Fibroblast of lung (primary cell): ENCODE measurements around the gene ASNSD1. TPM values are rescaled to one million over a fixed set of nuclear protein-coding genes. Genes with fewer than 3 reads are reported as not detected.

Source experiments
- DNase-seq, 2 donors: peaks; one replicate each; pipeline versions ENCODE4 v3.0.0 to v3.0.0-alpha.2; 2010; ENCODE audit warnings: low read depth in 2 of 2
- H2AFZ ChIP-seq: 2 replicates; pipeline ENCODE4 v1.5.1; 2012; ENCODE audit warnings: low read length, control low read depth, inconsistent platforms
- H3K27ac ChIP-seq: 2 replicates; pipeline ENCODE4 v1.5.1; 2011; ENCODE audit warnings: low read length, control low read depth; ENCODE audit not compliant: insufficient read depth
- H3K27me3 ChIP-seq: 2 replicates; pipeline ENCODE4 v1.5.1; 2011; ENCODE audit warnings: mild to moderate bottlenecking, low read length; ENCODE audit not compliant: control insufficient read depth, insufficient read depth
- H3K36me3 ChIP-seq: 2 replicates; pipeline ENCODE4 v1.5.1; 2011; ENCODE audit warnings: low read length; ENCODE audit not compliant: control insufficient read depth, insufficient read depth
- H3K4me1 ChIP-seq: 2 replicates; pipeline ENCODE4 v1.5.1; 2011; ENCODE audit warnings: low read length; ENCODE audit not compliant: control insufficient read depth, insufficient read depth; ENCODE audit errors: extremely low read depth
- H3K4me2 ChIP-seq: 2 replicates; pipeline ENCODE4 v1.5.1; 2011; ENCODE audit warnings: low read length, control low read depth; ENCODE audit not compliant: insufficient read depth; ENCODE audit errors: extremely low read depth
- H3K4me3 ChIP-seq, 4 experiments: fragments of 200-600 bp in 1 of 4; sonication (generic) in 1 of 4; replicated peaks in 1 of 4; 2 replicates each; pipeline ENCODE4 v1.5.1; 2011 to 2016; ENCODE audit warnings: low read length in 4 of 4, low read depth in 3 of 4, mild to moderate bottlenecking in 3 of 4, control low read depth in 2 of 4, inconsistent platforms in 1 of 4, mixed read lengths in 1 of 4; ENCODE audit not compliant: insufficient read depth in 1 of 4; ENCODE audit errors: control extremely low read depth in 1 of 4
- H3K79me2 ChIP-seq: 2 replicates; pipeline ENCODE4 v1.5.1; 2012; ENCODE audit warnings: mild to moderate bottlenecking, low read length, inconsistent platforms; ENCODE audit not compliant: control insufficient read depth, insufficient read depth
- H3K9ac ChIP-seq: 2 replicates; pipeline ENCODE4 v1.5.1; 2011; ENCODE audit warnings: mild to moderate bottlenecking, low read length, control low read depth; ENCODE audit not compliant: insufficient read depth
- H3K9me3 ChIP-seq: 2 replicates; pipeline ENCODE4 v1.5.1; 2012; ENCODE audit warnings: low read depth, low read length; ENCODE audit not compliant: control insufficient read depth, insufficient read depth
- H4K20me1 ChIP-seq: 2 replicates; pipeline ENCODE4 v1.5.1; 2011; ENCODE audit warnings: low read length; ENCODE audit not compliant: control insufficient read depth, insufficient read depth; ENCODE audit errors: extremely low read depth
- EZH2 ChIP-seq: IDR thresholded peaks from 2 replicates; pipeline ENCODE4 v1.5.1; 2012; ENCODE audit warnings: low read length, control low read depth, mild to moderate bottlenecking; ENCODE audit errors: missing control alignments
- polyA plus RNA-seq, 2 donors: library from polyadenylated mRNA; depleted of rRNA in 1 of 2; stranded (reverse) in 1 of 2; unstranded in 1 of 2; fragments of >200 nt; gene quantifications; 2 replicates each; pipeline ENCODE4 v1.2.1, GENCODE V29; 2011 to 2012; ENCODE audit warnings: missing spikeins in 1 of 2
- total RNA-seq: library from RNA; depleted of rRNA; stranded (reverse); fragments of >200 nt; gene quantifications from 2 replicates; pipeline ENCODE4 v1.2.1, GENCODE V29; 2014
- TF ChIP-seq, protein P1 (sequence below), 2 donors: IDR thresholded peaks in 1 of 2; conservative IDR thresholded peaks in 1 of 2; 1 replicate in 1 of 2; 2 replicates in 1 of 2; pipeline ENCODE4 v1.5.1; 2011 to 2012; ENCODE audit warnings: low read length in 2 of 2, control low read depth in 1 of 2, inconsistent platforms in 1 of 2, low read depth in 1 of 2, mild to moderate bottlenecking in 1 of 2

Gene ASNSD1
- total and polyA plus RNA-seq, 2 donors (not counting 1 experiment from before 2014, with no cell fraction given) = 63.9 to 70.4 TPM

DNA sequence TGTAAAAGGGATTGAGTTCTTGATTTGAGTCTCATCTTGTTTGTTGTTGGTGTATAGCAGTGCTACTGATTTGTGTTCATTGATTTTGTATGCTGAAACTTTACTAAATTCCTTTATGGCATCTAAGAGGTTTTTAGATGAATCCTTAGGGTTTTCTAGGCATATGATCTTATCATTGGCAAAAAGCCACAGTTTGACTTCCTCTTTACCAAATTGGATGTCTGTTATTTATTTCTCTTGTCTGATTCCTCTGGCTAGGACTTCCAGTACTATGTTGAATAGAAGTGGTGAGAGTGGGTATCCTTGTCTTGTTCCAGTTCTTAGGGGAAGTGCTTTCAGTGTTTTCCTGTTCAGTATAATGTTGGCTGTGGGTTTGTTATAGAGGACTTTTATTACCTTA, 18.0 kb downstream of the ASNSD1 start:
- no peak overlapping the region for H3K9ac ChIP-seq
- TF ChIP-seq EZH2 = no peak
- TF ChIP-seq, protein P1, sequence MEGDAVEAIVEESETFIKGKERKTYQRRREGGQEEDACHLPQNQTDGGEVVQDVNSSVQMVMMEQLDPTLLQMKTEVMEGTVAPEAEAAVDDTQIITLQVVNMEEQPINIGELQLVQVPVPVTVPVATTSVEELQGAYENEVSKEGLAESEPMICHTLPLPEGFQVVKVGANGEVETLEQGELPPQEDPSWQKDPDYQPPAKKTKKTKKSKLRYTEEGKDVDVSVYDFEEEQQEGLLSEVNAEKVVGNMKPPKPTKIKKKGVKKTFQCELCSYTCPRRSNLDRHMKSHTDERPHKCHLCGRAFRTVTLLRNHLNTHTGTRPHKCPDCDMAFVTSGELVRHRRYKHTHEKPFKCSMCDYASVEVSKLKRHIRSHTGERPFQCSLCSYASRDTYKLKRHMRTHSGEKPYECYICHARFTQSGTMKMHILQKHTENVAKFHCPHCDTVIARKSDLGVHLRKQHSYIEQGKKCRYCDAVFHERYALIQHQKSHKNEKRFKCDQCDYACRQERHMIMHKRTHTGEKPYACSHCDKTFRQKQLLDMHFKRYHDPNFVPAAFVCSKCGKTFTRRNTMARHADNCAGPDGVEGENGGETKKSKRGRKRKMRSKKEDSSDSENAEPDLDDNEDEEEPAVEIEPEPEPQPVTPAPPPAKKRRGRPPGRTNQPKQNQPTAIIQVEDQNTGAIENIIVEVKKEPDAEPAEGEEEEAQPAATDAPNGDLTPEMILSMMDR (conservative IDR thresholded peaks at IDR 0.05 in 1 of 2, IDR thresholded peaks at IDR 0.05 in 1 of 2; ENCODE audit: low read depth in 1 of 2, low read length in 2 of 2) = no peak
- no peaks in the 10 kb centered on the region for H3K79me2 ChIP-seq

DNA sequence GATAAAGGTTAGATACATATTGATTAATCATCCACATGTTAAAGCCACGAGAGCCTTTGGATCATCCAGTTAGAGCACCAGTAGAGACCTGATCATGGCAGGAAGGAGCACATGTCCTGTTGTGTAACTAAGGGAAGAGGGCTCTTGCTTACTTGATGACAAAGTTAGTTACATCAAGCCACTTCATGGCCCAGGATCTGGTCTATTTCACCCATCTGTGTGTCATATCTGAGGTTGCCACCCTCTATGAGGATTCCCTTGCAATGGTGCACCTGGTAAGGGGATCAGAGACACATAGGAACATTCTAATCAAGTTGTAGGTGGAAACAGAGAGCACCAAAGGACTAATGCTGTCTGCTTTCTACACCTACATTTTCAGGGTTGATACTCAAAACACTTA, 19.9 kb downstream of the ASNSD1 start:
- H3K4me3 ChIP-seq = no peak overlapping the region
- no peaks in the 10 kb centered on the region for H3K27me3 ChIP-seq
- no peaks in the 10 kb centered on the region for H3K36me3 ChIP-seq
- no peak overlapping the region for H3K9ac ChIP-seq
- no peaks in the 10 kb centered on the region for H3K9me3 ChIP-seq
- no peak overlapping the region for H3K4me2 ChIP-seq
- H2AFZ ChIP-seq = no peak overlapping the region
- H3K79me2 ChIP-seq = no peaks in the 10 kb centered on the region
- peaks cover 6% of the 10 kb centered on the region for H3K4me1 ChIP-seq
- no peak for DNase-seq
- H3K27ac ChIP-seq = no peak overlapping the region
- TF ChIP-seq, protein P1 (conservative IDR thresholded peaks at IDR 0.05 in 1 of 2, IDR thresholded peaks at IDR 0.05 in 1 of 2; ENCODE audit: low read depth in 1 of 2, low read length in 2 of 2) = no peak
- TF ChIP-seq EZH2 = no peak
- no peaks in the 10 kb centered on the region for H4K20me1 ChIP-seq

More for the DNA sequence above, 18.0 kb downstream of the ASNSD1 start:
- no peaks in the 10 kb centered on the region for H4K20me1 ChIP-seq
- H3K27ac ChIP-seq = no peak overlapping the region
- H2AFZ ChIP-seq = no peak overlapping the region
- no peaks in the 10 kb centered on the region for H3K27me3 ChIP-seq
- no peaks in the 10 kb centered on the region for H3K36me3 ChIP-seq
- H3K4me1 ChIP-seq = no peaks in the 10 kb centered on the region
- no peak overlapping the region for H3K4me3 ChIP-seq
- DNase-seq = no peak
- H3K4me2 ChIP-seq = no peak overlapping the region
- H3K9me3 ChIP-seq = no peaks in the 10 kb centered on the region

DNA sequence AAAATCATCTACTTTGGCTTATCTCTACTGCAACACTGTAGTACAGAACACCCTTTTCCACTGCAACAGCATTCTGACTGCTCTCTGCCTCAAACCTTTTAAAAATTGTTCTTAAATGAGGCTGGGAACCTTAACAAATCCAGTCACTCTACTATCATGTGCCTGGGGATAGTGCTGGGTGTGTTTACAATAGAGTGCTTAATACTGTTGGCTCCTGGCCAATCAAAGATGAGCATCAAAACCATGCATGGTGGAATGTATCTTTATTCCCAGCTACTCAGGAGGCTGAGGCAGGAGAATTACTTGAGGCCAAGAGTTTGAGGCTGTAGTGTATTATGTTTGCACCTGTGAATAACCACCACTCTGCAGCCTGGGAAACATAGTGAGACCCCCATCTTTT, 20.6 kb downstream of the ASNSD1 start:
- H2AFZ ChIP-seq = no peak overlapping the region
- H3K79me2 ChIP-seq = no peaks in the 10 kb centered on the region
- H3K4me1 ChIP-seq = peaks cover 6% of the 10 kb centered on the region
- no peak overlapping the region for H3K27ac ChIP-seq
- DNase-seq = no peak
- H3K4me2 ChIP-seq = no peak overlapping the region
- no peaks in the 10 kb centered on the region for H4K20me1 ChIP-seq
- no peaks in the 10 kb centered on the region for H3K9me3 ChIP-seq
- no peaks in the 10 kb centered on the region for H3K27me3 ChIP-seq
- no peak overlapping the region for H3K4me3 ChIP-seq
- H3K9ac ChIP-seq = no peak overlapping the region
- TF ChIP-seq, protein P1 (conservative IDR thresholded peaks at IDR 0.05 in 1 of 2, IDR thresholded peaks at IDR 0.05 in 1 of 2; ENCODE audit: low read depth in 1 of 2, low read length in 2 of 2) = no peak
- no peak for TF ChIP-seq EZH2
- H3K36me3 ChIP-seq = no peaks in the 10 kb centered on the region
